ENCODE measurements around the gene TNFSF13. TPM values are rescaled to one million over a fixed set of nuclear protein-coding genes. Genes with fewer than 3 reads are reported as not detected.

Gene TNFSF13
- total and polyA plus RNA-seq, 2 of the 8 experiments (the other 6 are each of a cell fraction or from before 2014, with no cell fraction given) = 2.1 to 2.6 TPM

GRCh38 chr17:7582396-7583252 is 24.1 kb downstream of the TNFSF13 start:
- Histone ChIP-seq H3K4me3 (ENCODE audit: extremely low read depth in 1 of 4, insufficient read depth in 2 of 4, low read depth in 3 of 4, low read length in 4 of 4) (peak overlapping the region; percentile 47 to 95 (median 70); a peak in 5 of 8 replicates), H3K4me2 (ENCODE audit: insufficient read depth in 1 of 2, low read depth in 2 of 2, low read length in 2 of 2) (peak overlapping the region; percentile 67), H2BK12ac (ENCODE audit: low read depth, low read length) (peak overlapping the region; percentile 93), H3K36me3 (ENCODE audit: control insufficient read depth in 2 of 4, insufficient read depth in 4 of 4, low read length in 3 of 4) (peaks cover 5 to 23% (median 11%) of the 10 kb centered on the region in 4 experiments), H3K9me3 (ENCODE audit: insufficient read depth in 2 of 2, low read depth in 1 of 2, low read length in 1 of 2) (no peaks in the 10 kb centered on the region), H4K20me1 (replicated peaks in 1 of 2; ENCODE audit: control insufficient read depth in 1 of 2, insufficient read depth in 2 of 2, low read length in 2 of 2) (peaks cover 3% of the 10 kb centered on the region in 2 experiments), H3K79me1 (ENCODE audit: low read depth, low read length) (peaks cover 4% of the 10 kb centered on the region; the same call in 1 of the 2 replicates), H2AK5ac (ENCODE audit: low read depth, low read length) (peak overlapping the region; percentile 92), H3K27me3 (replicated peaks in 1 of 4; ENCODE audit: control insufficient read depth in 3 of 4, extremely low read depth in 1 of 4, insufficient read depth in 3 of 4, low read length in 3 of 4) (no peaks in the 10 kb centered on the region), H3K23me2 (ENCODE audit: low read depth, low read length) (peaks cover 11% of the 10 kb centered on the region; the same call in 1 of the 2 replicates), H3K56ac (replicated peaks; ENCODE audit: insufficient read length, low read depth, low read length) (peak overlapping the region; percentile 97), H3K23ac (ENCODE audit: insufficient read length) (no peak overlapping the region), H3K4me1 (replicated peaks in 1 of 4; ENCODE audit: control insufficient read depth in 3 of 4, insufficient read depth in 4 of 4, low read length in 3 of 4) (peaks cover 0 to 16% (median 4%) of the 10 kb centered on the region in 4 experiments; a peak in 5 of 7 replicates), H3K9ac (replicated peaks in 1 of 4; ENCODE audit: extremely low read depth in 1 of 4, low read depth in 3 of 4, low read length in 3 of 4) (peak overlapping the region in 3 of 4 experiments; percentile 33 to 98 (median 84); a peak in 5 of 7 replicates), H2BK120ac (replicated peaks; ENCODE audit: low read depth, low read length) (peak overlapping the region; percentile 52), H2AFZ (ENCODE audit: low read length) (no peak overlapping the region), H3K14ac (ENCODE audit: insufficient read length) (no peak overlapping the region), H3K4ac (replicated peaks; ENCODE audit: insufficient read length, low read depth, low read length) (peak overlapping the region; percentile 86), H4K8ac (ENCODE audit: extremely low read depth, insufficient read depth, low read length) (peak overlapping the region; percentile 99), H3K18ac (ENCODE audit: extremely low read depth, low read length) (peak overlapping the region; percentile 97), H2BK15ac (ENCODE audit: low read length) (peak overlapping the region; percentile 88), H3K27ac (ENCODE audit: low read depth, low read length) (peak overlapping the region; percentile 98; the same call in 1 of the 2 replicates), H2BK5ac (ENCODE audit: low read depth, low read length) (peak overlapping the region; percentile 99), H2BK20ac (ENCODE audit: low read length) (no peak overlapping the region), H3K79me2 (ENCODE audit: control insufficient read depth in 1 of 2, insufficient read depth in 2 of 2, low read length in 2 of 2) (no peaks in the 10 kb centered on the region), H4K5ac (ENCODE audit: insufficient read length, low read depth, low read length) (peak overlapping the region; percentile 54), H4K91ac (replicated peaks; ENCODE audit: insufficient read length, low read length) (peak overlapping the region; percentile 98)
- DNase-seq (ENCODE audit: low read depth in 1 of 2, low spot score in 2 of 2) = peak in 1 of 2 experiments; percentile 51
- 91% methylated on average over 31 of the region's 36 CpGs; no CpG with 5 or more reads in 1 of the 2 experiments for WGBS, 2 experiments (ENCODE audit: extremely low coverage in 1 of 2, insufficient coverage in 1 of 2, insufficient read length in 1 of 2, insufficient replicate concordance in 2 of 2, low coverage in 1 of 2, low lambda C conversion rate in 2 of 2, missing lambda C conversion rate in 1 of 2)
- CTCF ChIA-PET (ENCODE audit: partially characterized antibody) = interaction anchor here (0.7 to 2.0 kb wide), 6 partner anchors 8 to 761 kb away, joined by 3 to 8 read pairs (median 5); partner anchors contain the start of genes SENP3 and TP53
- POLR2A ChIA-PET (ENCODE audit: partially characterized antibody) = interaction anchor here (0.7 to 37.5 kb wide), 16 partner anchors 0 to 321 kb away, joined by 3 to 1144 read pairs (median 6); partner anchors contain the start of genes ATP1B2, CD68, FXR2 and MPDU1
- no peak for FAIRE-seq
- TF ChIP-seq HDAC6 (IDR thresholded peaks at IDR 0.05; ENCODE audit: low read depth, low read length) = no peak
- TF ChIP-seq SP4 (IDR thresholded peaks at IDR 0.05; ENCODE audit: low read length) = no peak
- TF ChIP-seq TCF12 (IDR thresholded peaks at IDR 0.05; ENCODE audit: low read depth, low read length) = no peak
- no peak for TF ChIP-seq CHD1 (IDR thresholded peaks at IDR 0.05; ENCODE audit: low read depth, low read length)
- peak in 1 of 3 experiments; percentile 2; a peak in 1 of 4 replicates for TF ChIP-seq CTCF (IDR thresholded peaks at IDR 0.05; ENCODE audit: control extremely low read depth in 1 of 3, insufficient read depth in 1 of 3, low read depth in 1 of 3, low read length in 3 of 3)
- TF ChIP-seq KDM4A (IDR thresholded peaks at IDR 0.05; ENCODE audit: low read depth, low read length, severe bottlenecking) = no peak
- no peak for TF ChIP-seq SP2 (IDR thresholded peaks at IDR 0.05; ENCODE audit: low read length)
- TF ChIP-seq MAX (IDR thresholded peaks at IDR 0.05) = peak; percentile 80; the same call in 1 of the 2 replicates

All from H1 (cell line).